ENCODE measurements around the gene ENSA. TPM values are rescaled to one million over a fixed set of nuclear protein-coding genes. Genes with fewer than 3 reads are reported as not detected.
A peak's percentile ranks its signal among the peaks of the same experiment; 100 is the strongest.
"Not testable (repeated sequence)": the region's sequence is repeated elsewhere in the genome, so short reads cannot be mapped to it uniquely, and the experiment has no call there.

Gene ENSA
- polyA plus RNA-seq, 1 donor, result 97.4 TPM

- peak; percentile 57 for DNase-seq
Measured at GRCh38 chr1:150621497-150622302, 7.7 kb downstream of the ENSA start.

DNA sequence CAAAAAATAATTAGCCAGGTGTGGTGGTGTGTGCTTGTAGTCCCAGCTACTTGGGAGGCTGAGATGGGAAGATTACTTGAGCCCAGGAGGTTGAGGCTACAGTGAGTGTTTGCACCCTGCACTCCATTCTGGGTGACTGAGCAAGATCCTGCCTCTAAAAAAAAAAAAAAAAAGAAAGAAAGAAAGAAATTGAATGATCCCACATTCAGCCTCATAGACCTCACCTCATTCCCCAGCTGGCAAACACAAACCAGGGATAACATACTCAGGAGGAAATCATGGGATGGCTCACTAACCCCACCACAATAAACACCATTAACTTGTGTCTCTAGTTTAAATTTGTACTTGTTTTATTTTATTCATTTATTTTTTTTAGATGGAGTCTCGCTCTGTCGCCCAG is 8.5 kb downstream of the ENSA start:
- no peak for DNase-seq

- DNase-seq, result no peak
Measured at GRCh38 chr1:150619576-150620509, 9.6 kb downstream of the ENSA start.

GRCh38 chr1:150615346-150616201 is 13.8 kb downstream of the ENSA start:
- no peak for DNase-seq

DNA sequence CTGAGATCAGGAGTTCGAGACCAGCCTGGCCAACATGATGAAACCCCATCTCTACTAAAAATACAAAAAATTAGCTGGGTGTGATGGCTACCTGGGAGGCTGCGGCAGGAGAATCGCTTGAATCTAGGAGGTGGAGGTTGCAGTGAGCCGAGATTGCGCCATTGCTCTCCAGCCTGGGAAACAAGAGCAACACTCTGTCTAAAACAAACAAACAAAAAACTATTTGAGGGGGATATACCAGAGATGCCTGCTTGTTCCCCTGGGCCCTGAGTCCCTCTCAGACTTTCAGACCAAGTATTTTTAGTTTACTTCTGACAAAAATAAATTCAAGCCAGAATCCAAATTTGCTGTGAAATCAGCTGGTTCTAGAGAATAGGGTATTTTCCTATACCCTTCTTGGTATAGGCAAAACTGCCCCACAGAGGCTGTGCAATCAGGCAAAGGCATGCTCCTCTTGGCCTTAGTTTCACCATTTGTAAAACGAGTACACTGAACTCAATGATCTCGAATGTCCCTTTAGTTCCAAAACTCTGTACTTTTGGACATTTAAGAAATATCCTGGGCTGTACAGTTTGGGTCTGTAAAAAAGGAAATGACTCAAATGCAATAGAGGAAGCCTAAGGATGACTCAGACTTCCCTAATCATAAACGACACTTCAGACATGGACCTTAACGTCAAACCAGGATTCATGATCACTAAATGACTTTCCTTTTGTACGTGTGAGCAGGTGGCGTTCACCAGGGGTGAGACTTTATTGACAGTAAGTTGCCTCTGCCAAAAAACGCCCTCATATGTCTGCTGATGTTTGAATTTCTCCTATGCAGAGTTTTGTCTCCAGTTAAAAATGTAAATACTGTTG is 16.1 kb downstream of the ENSA start:
- peak; percentile 48 for DNase-seq

GRCh38 chr1:150612014-150612345 is 17.4 kb downstream of the ENSA start:
- no peak for DNase-seq

DNA sequence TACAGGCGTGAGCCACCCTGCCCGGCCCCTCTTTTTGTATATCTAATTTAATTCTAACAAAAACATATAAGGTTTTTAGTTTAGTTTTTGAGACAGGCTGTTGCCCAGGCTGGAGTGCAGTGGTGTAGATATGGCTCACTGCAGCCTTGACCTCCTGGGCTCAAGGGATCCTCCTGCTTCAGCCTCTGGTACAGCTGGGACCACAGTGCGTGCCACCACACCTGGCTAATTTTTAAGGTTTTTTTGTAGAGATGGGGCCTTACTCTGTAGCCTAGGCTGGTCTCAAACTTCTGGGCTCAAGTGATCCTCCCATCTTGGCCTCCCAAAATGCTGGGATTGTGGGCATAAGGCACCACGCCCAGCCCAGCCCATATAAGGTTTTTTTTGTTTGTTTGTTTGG is 18.8 kb downstream of the ENSA start:
- DNase-seq, result no peak

DNA sequence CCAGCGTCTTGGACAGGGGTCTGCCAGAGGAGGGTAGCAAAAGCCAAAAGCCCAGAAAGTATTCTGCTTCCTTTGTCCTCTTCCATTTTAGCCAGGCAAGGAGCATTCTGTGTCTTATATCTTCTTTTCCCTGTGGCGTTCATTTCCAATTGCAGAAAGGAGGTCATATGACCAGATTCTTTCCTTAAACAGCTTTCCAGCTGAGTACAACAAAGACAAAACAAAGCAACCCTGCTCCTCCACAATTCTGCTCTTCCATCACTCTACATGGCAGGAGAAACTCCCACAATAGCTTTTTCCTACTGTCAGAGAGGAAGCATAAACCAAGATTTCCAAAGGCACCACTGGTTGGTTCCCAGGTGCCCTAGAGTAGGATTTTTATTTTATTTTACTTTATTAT is 19.7 kb downstream of the ENSA start:
- DNase-seq, result peak; percentile 58

DNA sequence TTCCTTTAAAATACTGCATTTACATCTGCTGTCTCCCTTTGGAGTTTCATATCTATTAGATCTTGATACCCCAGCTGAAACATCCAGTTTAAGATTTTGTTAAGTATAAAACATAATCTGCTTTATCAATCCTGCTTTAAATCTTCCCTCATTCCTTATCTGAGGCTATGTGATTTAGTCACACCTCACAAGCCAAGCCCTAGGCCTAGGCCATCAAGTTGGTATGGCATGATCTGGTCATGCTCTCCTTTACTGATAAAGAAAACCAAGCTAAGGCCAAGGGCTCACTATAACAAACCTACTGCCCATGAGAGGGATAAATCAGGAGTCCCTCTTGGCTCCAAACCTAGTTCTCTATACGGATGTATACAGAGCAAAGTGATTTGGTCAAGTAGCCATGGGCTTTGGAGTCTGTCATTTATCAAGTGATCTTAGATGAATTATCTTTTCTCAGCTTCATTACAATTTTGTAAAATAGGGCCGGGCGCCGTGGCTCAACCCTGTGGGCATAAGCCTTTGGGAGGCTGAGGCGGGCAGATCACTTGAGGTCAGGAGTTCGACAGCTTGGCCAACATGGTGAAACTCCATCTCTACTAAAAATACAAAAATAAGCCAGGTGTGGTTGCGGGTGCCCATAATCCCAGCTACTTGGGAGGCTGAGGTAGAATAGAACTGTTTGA is 22.8 kb downstream of the ENSA start:
- DNase-seq, result no peak

DNA sequence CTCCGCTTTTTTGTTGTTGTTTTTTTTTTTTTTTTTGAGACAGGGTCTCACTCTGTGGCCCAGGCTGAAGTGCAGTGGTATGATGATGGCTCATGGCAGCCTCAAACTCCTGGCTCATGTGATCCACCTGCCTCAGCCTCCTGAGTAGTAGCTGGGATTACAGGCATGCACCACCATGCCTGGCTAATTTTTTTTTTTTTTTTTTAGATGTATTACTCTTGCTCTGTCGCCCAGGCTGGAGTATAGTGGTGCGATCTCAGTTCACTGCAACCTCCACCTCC is 24.0 kb downstream of the ENSA start:
- DNase-seq, result not testable (repeated sequence)

DNA sequence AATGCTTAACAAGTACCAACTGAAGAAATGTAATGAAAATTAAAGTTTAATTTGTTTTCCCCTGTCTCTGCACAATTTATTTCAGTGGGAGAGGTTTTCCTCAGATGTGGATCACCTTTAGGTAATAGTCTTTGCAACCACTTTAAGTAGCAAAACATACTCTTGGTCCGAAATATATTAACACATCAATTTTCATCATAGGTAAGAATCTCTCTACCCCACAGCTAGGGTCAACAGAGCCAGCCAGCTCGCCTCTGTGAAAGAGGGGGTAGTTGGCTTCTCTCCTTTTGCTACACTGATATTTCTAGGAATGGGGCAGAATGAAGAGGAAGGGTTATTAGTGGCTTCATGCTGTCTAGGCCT is 25.2 kb downstream of the ENSA start:
- DNase-seq, result no peak

GRCh38 chr1:150603711-150604110 is 25.7 kb downstream of the ENSA start:
- DNase-seq, result no peak

GRCh38 chr1:150602372-150602771 is 27.0 kb downstream of the ENSA start:
- DNase-seq, result not testable (repeated sequence)

GRCh38 chr1:150601540-150601939 is 27.9 kb downstream of the ENSA start:
- no peak for DNase-seq

DNA sequence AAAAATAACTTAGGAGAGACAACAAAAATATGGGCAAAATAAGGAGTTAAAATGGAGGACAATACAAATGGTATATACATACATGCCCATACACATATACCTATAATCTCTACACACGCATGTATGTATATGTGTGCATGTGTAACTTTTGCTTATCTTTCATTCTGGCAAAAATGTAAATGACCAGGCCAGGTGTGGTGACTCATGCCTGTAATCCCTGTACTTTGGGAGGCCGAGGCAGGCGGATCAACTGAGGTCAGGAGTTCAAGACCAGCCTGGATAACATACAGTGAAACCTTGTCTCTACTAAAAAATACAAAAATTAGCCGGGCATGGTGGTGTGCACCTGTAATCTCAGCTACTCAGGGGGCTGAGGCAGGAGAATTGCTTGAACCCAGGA is 31.1 kb downstream of the ENSA start:
- DNase-seq, result not testable (repeated sequence)

- DNase-seq, result no peak
Measured at GRCh38 chr1:150596976-150597375, 32.4 kb downstream of the ENSA start.

DNA sequence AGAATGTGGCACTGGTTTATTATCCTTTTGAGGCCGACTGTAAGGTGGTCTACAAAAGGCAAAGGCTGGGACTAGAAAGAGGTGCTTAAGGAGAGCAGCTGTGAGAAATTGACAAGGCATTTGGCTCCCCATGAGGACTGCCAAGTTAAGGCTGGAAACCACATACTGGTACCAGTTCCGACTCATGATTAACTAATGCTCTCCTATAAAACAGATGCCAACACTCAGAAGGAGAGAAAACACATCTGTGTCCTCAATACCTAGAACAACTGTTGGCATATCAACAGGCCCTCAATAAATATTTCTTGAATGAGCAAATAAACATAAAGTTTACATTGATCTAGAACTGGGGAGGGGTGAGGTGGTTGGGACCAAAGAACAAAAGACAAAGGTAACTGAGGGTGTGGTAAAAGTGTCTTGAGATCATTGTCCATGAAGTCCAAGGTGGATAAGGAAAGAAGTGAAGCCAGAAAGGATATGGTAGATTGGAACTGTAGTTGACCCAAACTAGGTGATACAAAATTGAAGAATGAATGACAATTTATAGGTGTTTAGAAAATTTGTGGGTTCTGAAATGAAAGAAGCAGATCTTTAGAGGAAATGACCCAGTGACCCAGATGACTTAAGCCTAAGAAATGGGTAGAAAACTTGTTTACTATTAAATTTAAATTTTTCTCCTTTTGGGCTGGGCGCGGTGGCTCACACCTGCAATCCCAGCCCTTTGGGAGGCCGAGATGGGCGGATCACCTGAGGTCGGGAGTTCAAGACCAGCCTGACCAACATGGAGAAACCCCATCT is 33.1 kb downstream of the ENSA start:
- no peak for DNase-seq

DNA sequence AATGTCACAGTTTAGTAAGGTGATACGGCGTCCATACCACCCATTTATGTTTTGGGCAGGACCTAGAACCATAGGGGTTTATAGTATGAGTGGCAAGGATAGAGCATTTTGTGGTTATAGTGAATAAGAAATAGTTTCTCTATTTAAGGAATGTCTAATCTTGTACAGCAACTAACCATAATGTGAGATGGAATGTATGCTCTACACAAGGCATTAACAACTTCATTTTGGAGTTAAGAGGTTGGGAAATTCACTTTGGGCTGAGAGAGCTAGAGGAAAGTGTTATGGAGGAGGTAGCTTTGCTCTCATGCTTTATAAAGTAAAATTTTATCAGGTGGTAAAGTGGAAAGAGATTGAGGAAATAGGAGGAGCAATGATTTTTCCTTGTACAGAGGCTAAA is 47.0 kb downstream of the ENSA start:
- DNase-seq, result no peak

DNA sequence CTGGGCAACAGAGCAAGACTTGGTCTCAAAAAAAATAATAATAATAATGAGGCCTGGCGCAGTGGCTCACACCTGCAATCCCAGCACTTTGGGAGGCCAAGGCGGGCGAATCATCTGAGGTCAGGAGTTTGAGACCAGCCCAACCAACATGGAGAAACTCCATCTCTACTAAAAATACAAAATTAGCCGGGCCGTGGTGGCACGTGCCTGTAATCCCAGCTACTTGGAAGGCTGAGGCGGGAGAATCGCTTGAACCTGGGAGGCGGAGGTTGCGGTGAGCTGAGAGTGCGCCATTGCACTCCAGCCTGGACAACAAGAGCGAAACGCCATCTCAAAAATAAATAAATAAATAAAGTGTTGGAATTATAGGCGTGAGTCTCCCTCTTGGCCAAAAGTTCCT is 47.5 kb downstream of the ENSA start:
- not testable (repeated sequence) for DNase-seq

DNA sequence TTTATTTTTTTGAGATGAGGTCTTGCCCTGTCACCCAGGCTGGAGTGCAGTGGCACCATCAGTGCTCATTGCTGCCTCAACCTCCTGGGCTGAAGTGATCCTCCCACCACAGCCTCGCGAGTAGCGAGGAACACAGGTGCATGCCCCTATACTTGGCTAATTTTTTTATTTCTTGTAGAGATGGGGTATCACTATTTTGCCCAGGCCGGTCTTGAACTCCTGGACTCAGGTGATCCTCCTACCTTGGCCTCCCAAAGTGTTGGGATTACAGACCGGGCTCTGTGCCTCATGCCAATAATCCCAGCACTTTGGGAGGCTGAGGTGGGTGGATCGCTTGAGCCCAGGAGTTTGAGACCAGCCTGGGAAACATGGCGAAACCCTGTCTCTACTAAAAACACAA is 48.0 kb downstream of the ENSA start:
- DNase-seq, result not testable (repeated sequence)

DNA sequence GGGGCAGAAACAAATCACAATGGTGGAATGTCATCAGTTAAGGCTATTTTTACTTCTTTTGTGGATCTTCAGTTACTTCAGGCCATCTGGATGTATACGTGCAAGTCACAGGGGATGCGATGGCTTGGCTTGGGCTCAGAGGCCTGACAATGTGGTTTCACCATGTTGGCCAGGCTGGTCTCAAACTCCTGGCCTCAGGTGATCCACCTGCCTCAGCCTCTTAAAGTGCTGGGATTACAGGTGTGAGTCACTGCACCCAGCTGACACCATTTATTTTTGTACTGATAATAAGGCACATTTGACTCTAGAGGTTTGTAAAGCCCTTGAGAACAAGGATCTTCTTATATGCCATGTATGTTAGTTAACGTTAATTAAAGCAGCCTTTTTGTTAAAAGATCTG is 48.4 kb downstream of the ENSA start:
- DNase-seq, result not testable (repeated sequence)
